Pulmonary artery endothelial cell (primary cell): ENCODE data around the gene RBMX. TPM values are rescaled to one million over a fixed set of nuclear protein-coding genes. Genes with fewer than 3 reads are reported as not detected.
"Not testable (repeated sequence)": the region's sequence is repeated elsewhere in the genome, so short reads cannot be mapped to it uniquely, and the experiment has no call there.

Experiments
- DNase-seq: peaks from one replicate; pipeline ENCODE4 v3.0.0-alpha.2; 2011; ENCODE audit warnings: low read depth, low spot score
- total RNA-seq: library from RNA; depleted of rRNA; stranded (reverse); fragments of >200 nt; gene quantifications from 2 replicates; pipeline ENCODE4 v1.2.3, GENCODE V29; 2014

The RBMX gene
- total RNA-seq, 1 donor from 2014 or later, result 205 TPM

DNA sequence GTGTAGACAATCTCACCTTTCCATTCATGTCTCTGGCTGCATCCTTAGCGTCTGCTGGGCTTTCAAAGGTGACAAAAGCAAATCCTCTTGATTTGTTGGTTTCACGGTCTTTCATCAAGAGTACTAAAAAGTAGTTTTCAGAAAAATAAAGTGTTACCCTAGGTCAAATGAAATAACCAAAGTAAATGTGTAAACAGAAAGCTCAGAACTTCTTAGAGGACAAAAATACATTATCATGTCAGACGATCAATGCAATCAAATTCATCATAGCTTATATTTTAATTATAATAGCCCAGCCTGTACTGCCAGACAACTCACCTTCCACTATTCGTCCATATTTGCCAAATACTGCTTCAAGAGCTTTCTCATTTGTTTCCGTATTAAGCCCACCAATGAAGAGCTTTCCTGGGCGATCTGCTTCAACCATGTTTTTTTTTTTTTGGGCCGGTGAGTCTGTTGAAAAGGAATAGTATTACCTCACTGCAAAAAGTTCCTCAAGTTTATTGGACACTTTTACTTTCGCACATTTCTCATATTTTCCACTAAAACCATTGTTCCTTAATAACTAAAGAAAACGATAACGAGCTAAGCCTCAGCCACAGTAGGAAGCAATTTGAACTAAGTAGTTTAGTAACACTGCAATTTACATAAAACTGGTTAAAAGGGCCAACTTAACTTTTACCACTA lies 1.4 kb downstream of the RBMX start:
- no peak for DNase-seq

DNA sequence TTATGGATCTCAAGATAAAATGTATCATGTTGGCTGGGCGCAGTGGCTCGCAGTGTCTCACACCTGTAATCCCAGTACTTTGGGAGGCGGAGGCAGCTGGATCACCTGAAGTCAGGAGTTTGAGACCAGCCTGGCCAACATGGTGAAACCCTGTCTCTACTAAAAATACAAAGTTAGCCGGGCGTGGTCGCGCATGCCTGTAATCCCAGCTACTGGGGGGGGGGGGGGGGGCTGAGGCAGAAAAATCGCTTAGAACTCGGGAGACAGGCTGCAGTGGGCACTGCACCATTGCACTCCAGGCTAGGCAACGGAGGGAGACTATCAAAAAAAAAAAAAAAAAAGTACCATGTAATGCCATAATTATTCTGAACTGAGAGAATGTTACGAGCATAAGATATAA lies 2.1 kb downstream of the RBMX start:
- no peak for DNase-seq

DNA sequence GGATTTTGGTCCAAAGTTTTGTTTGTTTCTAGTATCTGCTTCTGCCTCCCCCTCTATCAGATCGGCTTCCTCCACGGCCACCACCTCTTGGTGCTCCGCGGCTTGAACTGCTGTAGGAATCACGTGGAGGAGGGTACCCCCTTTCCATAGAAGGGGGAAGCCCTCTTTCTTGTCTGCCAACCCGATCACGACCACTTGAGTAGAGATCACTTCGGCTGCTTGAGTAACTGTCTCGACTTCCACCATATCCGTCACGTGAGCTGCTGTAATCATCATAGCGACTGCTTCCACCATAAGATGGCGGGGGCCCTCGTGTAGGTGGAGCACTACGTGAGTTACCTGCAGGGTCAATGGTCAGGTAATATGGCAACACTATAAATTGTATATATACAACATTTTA lies 6.4 kb downstream of the RBMX start:
- DNase-seq, result not testable (repeated sequence)

DNA sequence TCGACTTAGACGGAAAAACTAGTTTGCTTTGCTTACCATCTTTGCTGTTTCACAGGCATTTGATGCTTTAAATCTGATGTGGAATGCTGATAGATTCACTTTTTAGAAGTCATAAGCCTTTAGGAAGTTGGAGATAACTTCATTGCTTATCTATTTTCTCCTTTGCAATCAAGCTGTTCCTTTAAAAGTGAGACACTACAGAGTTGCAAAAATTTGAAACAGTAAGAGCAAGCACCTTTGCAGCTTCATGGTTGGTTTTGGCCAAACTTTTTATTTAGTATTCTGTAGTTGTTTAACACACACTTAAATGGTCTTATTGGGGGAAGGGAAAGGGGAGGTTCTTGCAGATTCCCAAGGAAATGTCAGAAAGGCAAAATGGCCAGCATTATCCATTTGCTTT lies 7.3 kb downstream of the RBMX start:
- DNase-seq, result not testable (repeated sequence)

DNA sequence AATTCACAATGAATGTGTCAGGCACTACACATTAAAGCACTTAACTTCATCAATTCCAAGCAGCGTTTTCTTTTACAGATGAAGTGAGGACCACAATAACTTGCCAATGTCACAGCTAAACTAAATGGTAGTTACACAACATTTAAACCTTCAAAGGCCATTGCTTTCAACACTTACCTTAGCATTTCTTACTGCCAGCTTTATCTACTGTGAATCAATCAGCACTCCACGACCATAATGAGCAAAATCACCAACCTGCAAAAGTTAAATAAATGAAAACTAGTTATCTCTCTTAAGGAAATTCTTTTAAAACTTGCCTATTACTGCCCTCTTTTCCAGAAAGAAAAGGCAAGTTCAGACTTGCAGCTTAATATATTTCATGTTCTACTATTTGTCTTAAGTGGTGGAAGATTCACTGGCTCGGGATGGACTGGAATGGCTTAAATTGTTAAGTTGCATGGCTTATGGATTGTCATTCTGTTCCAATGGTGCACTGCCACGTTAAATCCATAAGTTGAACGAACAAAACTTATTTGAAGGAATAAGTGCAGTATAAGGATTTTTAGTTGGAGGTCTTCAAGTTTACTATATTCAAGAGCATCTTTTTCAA lies 8.3 kb downstream of the RBMX start:
- DNase-seq, result no peak

DNA sequence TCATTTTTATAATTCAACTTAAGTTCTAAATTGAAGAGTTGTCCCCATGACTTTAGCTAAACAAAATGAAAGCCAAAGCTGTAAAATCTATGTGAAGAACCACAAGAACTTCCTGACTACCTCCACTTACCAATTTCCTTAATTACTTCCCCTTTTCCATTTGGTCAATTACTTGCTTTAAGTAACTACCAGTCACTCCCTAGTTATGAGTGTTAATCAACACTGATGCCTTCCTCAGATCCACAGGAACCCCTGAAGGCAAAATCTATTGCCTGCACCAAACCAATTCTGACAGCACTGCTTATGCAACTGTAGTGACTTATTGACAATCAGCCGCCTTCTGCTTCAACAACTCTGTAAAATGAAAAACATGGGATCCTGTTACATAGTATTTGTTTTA lies 10.5 kb downstream of the RBMX start:
- DNase-seq, result no peak

DNA sequence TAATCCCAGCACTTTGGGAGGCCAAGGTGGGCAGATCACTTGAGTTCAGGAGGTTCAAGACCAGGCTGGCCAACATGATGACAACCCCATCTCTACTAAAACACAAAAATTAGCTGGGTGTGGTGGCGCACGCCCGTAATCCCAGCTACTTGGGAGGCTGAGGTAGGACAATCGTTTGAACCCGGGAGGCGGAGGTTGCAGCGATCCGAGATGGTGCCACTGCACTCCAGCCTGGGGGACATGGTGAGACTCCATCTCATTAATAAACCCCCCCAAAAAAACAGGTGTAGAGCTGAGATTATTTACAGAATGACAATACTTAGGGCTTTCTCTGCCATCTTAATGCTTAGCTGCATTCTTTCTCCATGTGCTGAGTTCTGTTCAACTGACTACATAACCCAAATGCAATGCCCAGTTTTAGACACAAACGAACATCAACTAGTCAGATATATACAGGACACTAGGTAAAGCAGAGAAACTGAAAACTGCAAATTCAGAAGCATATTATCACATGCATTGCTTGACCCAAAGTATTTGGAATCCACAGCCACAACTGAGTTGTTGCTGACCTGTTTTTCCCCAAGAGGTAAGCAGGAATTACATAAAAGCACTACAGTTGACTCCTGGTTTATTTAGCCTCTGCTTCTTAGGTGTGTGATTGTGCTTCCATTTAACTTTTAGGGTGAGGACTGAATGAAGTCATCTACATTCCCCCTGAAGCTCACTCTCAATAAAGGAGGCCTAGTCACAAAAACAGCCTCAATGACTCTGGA lies 12.1 kb downstream of the RBMX start:
- DNase-seq, result no peak

DNA sequence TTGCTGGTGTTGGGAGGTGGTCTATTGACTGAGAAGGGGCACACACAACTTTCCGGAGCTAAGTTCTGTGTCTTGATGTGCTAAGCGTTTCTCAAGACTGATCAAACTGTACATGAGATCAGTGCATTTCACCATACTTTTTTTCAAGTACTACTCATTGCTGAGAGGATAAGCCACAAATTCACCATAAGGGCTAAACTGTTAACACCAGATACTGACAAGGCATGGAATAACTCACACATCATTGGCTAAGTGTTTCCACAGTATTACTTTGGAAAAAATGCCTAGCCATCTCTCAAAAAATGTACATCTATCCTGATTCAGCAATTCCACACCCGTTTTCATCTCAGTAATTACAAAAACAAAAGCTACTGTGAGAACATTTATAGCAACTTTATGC lies 13.0 kb downstream of the RBMX start:
- DNase-seq, result no peak

DNA sequence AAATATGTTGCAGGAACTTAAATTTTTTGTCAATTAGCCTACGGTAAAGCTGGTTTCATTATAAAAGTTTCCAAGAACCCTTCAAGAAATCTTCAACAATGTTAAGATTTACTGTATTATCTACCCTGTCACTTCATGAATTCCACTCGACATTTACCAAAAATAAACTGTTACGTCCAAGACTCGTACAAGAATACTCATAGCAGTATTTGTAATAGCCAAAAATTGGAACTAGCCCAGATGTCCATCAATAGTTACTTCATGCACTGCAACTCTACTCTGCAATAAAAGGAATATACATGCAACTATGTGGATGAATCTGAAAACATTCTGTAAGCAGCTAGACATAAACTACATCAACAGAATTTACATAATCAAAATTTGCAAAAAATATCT lies 13.4 kb downstream of the RBMX start:
- DNase-seq, result no peak

DNA sequence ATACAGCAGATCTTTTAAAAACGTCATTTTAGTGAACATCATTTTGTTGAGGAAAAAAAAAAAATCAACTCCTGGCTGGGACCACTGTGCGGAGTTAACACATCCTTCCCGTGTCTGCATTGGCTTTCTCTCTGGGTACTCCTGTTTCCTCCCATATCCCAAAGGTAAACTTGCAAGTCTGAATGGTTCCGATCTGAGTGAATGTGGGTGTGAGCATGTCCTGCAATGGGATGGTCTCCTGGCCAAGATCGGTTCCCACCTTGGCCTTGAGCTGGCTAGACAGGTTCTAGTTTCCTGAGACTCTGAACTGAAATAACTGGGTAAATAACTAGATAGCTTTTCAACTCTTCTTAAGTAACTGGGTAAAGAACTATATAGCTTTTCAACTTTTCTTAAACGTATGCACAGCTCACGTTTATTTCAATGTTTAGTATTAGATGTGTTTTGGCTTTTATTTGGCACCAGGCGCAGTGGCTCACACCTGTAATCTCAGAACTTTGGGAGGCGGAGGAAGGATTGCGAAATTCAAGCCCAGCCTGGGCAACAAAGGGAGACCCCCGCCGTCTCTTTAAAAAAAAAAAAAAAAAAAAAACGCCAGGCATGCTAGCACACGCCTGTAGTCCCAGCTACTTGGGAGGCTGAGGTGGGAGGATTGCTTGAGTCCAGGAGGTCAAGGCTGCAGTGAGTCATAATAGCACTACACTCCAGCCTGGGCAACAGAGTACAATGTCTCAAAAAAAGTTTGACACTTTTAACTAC lies 14.0 kb downstream of the RBMX start:
- DNase-seq, result no peak

DNA sequence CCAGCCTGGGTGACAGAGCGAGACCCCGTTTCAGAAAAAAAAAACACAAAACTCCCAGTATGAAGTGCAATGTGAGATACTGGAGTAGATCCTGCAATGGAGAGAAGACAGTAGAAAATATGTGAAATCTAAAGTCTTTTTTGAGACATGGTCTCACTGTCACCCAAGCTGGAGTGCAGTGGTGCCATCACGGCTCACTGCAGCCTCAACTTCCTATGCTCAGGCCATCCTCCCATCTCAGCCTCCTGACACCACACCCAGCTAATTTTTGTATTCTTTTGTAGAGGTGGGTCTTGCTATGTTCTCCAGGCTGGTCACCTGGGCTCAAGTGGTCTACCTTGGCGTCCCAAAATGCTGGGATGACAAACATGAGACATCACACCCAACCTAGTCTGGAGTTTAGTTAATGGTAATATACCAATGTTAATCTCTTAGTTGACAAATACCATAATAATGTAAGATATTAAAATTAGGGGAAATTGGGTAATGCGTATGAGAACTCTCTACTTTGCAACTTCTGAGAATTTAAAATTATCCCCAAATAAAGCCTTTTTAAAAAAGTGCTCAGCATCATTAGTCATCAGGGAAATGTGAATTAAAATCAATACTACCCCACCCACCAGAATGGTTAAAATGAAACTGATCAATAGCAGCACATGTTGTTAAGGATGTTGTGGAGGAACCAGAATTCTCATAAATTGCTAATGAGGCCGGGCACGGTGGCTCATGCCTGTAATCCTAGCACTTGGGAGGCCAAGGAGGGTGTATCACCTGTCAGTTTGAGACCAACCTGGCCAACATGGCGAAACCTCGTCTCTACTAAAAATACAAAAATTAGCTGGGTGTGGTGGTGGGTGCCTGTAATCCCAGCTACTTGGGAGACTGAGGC lies 15.0 kb downstream of the RBMX start:
- no peak for DNase-seq

DNA sequence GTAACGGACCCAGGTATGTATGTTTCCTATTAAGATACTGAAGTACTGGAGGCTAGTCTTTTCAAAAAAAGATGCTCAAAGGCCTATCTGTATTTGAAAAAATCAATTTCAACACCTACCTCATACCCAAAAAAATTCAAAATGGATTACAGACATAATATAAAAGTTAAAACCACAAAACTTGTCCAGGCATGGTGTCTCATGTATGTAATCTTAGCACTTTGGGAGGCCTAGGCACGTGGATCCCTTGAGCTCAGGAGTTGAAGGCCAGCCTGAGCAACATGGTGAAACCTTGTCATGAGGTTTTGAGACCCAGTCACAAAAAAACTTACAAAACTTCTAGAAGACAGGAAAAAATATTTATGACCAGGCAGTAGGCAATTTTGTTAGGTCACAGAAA lies 16.7 kb downstream of the RBMX start:
- DNase-seq, result no peak

DNA sequence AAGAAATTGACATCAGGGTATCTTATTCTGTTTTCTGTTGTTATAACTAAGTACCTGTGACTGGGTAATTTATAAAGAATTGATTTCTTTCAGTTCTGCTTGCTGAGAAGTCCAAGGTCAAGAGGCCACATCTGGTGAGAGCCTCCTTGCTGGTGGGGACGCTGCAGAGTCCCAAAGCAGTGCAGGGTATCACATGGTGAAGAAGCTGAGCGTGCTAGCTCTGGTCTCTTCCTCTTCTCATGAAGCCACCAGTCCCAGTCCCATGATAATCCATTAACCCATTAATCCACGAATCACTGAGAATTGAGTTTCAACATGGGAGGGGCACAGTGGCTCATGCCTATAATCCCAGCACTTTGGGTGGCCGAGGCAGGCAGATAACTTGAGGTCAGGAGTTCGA lies 18.0 kb downstream of the RBMX start:
- DNase-seq, result no peak

DNA sequence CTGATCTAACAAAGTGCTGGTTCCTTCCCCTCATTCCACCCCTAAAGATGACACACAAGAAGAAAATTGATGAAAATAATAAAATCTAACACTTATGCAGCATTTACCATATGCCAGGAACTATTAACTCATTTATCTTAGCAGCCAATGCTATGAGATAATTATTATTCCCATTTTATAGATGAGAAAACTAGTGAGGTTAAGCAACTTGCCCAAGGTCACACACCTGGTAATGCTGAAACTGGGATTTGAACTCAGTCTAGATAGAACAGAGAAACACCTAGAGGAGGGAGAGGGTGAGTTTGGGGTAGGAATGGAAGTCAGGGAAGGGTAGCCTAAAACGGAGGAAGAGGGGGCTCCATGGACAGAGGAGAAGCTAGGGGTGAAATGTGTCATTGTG lies 18.6 kb downstream of the RBMX start:
- DNase-seq, result no peak

DNA sequence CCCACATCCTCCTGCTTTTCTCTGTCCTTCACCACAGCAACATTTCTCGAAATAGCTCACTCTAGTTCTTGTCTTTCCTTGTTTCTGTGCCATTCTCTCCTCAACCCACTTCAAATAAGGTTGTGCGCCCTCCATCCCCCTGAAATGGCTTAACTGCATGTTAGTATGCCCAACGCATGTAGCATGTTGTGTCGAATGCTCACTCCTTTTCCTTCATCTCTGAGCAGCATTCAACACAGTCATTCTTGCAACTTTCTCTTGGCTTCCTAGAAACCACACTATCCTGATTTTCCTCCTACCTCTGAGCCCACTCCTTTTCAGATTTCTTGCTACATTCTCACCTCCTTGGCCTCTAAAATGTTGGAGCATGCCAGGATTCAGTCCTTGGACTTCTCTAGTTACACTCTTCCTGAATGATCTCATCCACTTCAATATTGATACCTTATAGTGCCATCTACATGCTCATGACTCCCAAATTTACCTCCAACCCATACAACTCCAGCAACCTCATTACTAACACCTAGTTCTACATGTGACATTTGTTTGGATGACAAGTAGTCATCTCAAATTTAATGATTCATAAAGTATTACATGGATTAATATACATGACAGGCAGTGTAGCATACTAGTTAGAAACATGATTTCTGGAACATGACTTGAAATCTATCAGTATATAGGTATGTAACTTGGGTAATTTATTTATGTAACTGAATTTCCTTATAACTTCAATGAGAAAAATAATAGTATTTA lies 22.3 kb downstream of the RBMX start:
- no peak for DNase-seq

DNA sequence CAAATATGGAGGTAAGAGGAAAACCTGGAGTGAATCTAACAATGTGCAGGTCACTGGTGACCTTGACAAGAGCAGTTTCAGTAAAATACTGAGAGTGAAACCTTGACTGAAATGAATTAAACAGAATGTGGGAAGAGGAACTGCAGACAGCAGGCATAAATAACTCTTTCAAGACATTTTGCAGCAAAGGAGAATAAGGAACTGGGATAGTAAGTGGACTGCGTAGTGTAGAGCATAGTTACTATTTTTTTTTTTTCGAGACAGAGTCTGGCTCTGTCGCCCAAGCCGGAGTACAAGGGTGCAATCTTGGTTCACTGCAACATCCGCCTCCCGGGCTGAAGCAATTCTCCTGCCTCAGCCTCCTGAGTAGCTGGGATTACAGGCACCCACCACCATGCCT lies 24.0 kb downstream of the RBMX start:
- no peak for DNase-seq

DNA sequence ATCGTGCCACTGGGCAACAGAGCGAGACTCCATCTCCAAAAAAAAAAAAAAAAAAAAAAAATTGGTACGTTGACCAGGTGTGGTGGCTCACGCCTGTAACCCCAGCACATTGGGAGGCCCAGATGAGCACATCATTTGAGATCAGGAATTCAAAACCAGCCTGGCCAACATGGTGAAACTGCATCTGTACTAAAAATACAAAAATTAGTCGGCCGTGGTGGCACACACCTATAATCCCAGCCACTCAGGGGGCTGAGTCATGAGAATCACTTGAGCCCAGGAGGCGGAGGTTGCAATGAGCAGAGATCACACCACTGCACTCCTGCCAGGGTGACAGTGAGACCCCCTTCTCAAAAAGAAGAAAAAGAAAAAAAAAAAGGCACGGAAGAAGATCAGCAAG lies 24.5 kb downstream of the RBMX start:
- no peak for DNase-seq

DNA sequence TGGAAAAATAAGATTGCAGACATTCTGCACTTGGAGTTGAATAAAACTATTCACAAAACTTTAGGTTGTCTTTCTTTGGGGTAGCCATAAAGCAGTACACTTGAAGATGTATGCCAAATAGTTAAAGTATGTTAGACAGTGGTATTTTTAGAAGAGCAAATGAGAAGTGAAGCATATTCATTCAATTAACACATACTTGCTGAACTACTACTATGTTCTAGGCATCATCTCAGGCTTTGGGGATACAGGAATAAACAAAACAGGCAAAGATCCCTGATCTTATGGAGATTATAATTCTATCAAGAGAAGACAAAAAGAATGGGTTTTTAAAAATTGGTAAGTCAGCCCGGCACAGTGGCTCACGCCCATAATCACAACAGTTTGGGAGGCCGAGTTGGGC lies 29.0 kb downstream of the RBMX start:
- DNase-seq, result no peak

DNA sequence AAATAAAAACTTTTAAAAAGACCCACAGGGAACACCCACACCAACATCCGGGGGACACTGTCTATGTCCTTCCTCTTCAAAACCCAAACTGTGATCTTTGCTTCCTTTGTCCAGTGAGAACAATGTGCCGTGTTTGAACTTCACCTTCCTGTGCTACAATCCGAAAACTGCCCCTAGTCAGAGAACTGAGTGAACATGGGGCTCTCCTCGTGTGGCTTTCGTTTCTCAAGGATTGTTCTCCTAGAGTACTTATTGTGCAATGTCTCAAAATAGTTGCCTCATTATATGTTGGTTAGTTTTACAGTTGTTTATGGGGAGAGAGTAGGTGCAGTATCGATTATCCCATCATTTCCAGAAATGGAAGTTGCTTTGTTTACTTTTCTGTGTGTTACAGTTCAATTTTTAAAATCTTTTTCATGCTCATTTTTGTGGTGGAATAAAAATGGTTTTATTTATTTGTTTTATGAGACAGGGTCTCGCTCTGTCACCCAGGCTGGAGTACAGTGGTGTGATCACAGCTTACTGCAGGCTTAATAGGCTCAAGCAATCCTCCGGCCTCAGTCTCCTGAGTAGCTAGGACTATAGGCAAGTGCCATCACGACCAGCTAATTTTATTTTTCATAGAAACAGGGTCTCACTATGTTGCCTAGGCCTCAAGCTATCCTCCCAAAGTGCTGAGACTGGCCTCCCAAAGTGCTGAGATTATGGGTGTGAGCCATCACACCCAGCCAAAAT lies 29.9 kb downstream of the RBMX start:
- DNase-seq, result no peak

DNA sequence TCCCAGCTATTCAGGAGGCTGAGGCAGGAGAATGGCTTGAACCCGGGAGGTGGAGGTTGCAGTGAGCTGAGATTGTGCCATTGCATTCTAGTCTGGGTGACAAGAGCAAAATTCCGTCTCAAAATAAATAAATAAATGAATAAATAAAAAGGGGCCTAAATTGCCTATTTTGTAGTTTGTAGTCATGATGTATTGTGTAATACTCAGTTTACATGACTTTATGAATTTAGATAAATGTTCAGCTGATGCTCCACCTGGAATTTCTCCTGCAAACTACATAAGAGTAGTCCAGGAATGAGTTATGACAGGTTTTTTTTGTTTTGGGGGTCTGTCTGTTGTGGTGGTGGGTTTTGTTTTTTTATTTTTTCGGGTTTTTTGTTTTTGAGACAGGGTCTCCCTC lies 31.1 kb downstream of the RBMX start:
- no peak for DNase-seq
